Spleen (tissue), 11 donors: ENCODE results near the gene PAGR1. TPM values are rescaled to one million over a fixed set of nuclear protein-coding genes. Genes with fewer than 3 reads are reported as not detected.
A peak's percentile ranks its signal among the peaks of the same experiment; 100 is the strongest.

Experiments
- DNase-seq: peaks from one replicate; pipeline ENCODE4 v3.0.0-alpha.2; 2020
- H3K27ac ChIP-seq, 8 donors: fragments of 200-600 bp; sonication (generic) in 7 of 8; 1 replicate in 4 of 8; 2 replicates in 4 of 8; pipeline versions ENCODE4 v1.5.0 to v1.8.0; 2016 to 2021; ENCODE audit warnings: inconsistent platforms in 4 of 8, mild to moderate bottlenecking in 4 of 8, moderate library complexity in 1 of 8
- H3K27me3 ChIP-seq, 7 donors: fragments of 200-600 bp; sonication (generic) in 6 of 7; replicated peaks in 1 of 7; 1 replicate in 4 of 7; 2 replicates in 3 of 7; pipeline versions ENCODE4 v1.5.0 to v1.8.0; 2016 to 2021; ENCODE audit warnings: inconsistent platforms in 3 of 7, mild to moderate bottlenecking in 1 of 7
- H3K36me3 ChIP-seq, 6 donors: fragments of 200-600 bp; sonication (generic) in 5 of 6; 1 replicate in 4 of 6; 2 replicates in 2 of 6; pipeline versions ENCODE4 v1.5.0 to v1.8.0; 2016 to 2021; ENCODE audit warnings: inconsistent platforms in 2 of 6
- H3K4me1 ChIP-seq, 6 donors: fragments of 200-600 bp; sonication (generic) in 5 of 6; 1 replicate in 3 of 6; 2 replicates in 3 of 6; pipeline versions ENCODE4 v1.5.0 to v1.8.0; 2016 to 2021; ENCODE audit warnings: inconsistent platforms in 3 of 6
- H3K4me3 ChIP-seq, 8 donors: fragments of 200-600 bp; sonication (generic) in 7 of 8; 1 replicate in 4 of 8; 2 replicates in 4 of 8; pipeline versions ENCODE4 v1.5.0 to v1.8.0; 2016 to 2021; ENCODE audit warnings: inconsistent platforms in 4 of 8, mild to moderate bottlenecking in 4 of 8, moderate library complexity in 2 of 8
- H3K9me3 ChIP-seq, 8 donors: fragments of 200-600 bp; sonication (generic) in 7 of 8; 1 replicate in 4 of 8; 2 replicates in 4 of 8; pipeline versions ENCODE4 v1.5.0 to v1.8.0; 2016 to 2021; ENCODE audit warnings: inconsistent platforms in 4 of 8
- CTCF ChIP-seq, 11 experiments: fragments of 200-600 bp in 7 of 11; fragments of 450-650 bp in 4 of 11; sonication (generic) in 4 of 11; IDR thresholded peaks in 8 of 11; conservative IDR thresholded peaks in 3 of 11; 1 replicate in 7 of 11; 2 replicates in 4 of 11; pipeline versions ENCODE4 v1.4.0 to v1.8.0; 2016 to 2021; ENCODE audit warnings: antibody characterized with exemption in 11 of 11, inconsistent platforms in 4 of 11, mild to moderate bottlenecking in 1 of 11
- POLR2A ChIP-seq, 3 donors: fragments of 450-650 bp; IDR thresholded peaks; one replicate each; pipeline ENCODE4 v1.5.1; 2017; ENCODE audit warnings: antibody characterized with exemption in 3 of 3, mild to moderate bottlenecking in 1 of 3
- POLR2AphosphoS5 ChIP-seq, 3 donors: sonication (generic); formaldehyde crosslinking; IDR thresholded peaks; one replicate each; pipeline ENCODE4 v1.5.1; 2017; ENCODE audit warnings: antibody characterized with exemption in 3 of 3
- WGBS, 5 donors: extraction: QIAGEN DNeasy Blood & Tissue Kit in 3 of 5; methylation state at CpG; one replicate each; pipeline versions ENCODE4 v1.1.5 to v1.1.7; 2013 to 2018; 5-methylcytosine and 5-hydroxymethylcytosine counted together
- intact Hi-C: fragments of 100-400 bp; cut with DNase I; formaldehyde crosslinking; loops from one replicate; pipeline ENCODE4 v1.15.0; 2023; ENCODE audit warnings: low total_unique reads
- polyA plus RNA-seq, 3 donors: library from polyadenylated mRNA; stranded (reverse); fragments of 200-250 nt; gene quantifications; one replicate each; pipeline ENCODE4 v1.2.1, GENCODE V29; 2013
- total RNA-seq, 7 donors: library from RNA; depleted of rRNA in 3 of 7; stranded (reverse); fragments of >200 nt in 3 of 7; fragmentation: NEBNext Ultra II Directional in 4 of 7; extraction: Animal tissue kit (Norgen Biotek cat#: 25700) in 4 of 7; gene quantifications; one replicate each; pipeline versions ENCODE4 v1.1.0 to v1.2.1, GENCODE V29; 2016 to 2021
- donor health status: healthy with polysubstance abuse.
- donor health status: DM: no; HTN: no; CAD: no; lungs with moderate emphysema.
- donor health status: DM: no; HTN: no; CAD: no.
- donor health status: Bipolar disorder and iron deficiency.
- donor health status: healthy.
- donor health status: DM: no; HTN: no; CAD: no.
- donor health status: DM: yes; HTN: yes; CAD: no.

The PAGR1 gene
- total and polyA plus RNA-seq, 10 donors = 17.3 to 46.4 (median 31.7) TPM

DNA sequence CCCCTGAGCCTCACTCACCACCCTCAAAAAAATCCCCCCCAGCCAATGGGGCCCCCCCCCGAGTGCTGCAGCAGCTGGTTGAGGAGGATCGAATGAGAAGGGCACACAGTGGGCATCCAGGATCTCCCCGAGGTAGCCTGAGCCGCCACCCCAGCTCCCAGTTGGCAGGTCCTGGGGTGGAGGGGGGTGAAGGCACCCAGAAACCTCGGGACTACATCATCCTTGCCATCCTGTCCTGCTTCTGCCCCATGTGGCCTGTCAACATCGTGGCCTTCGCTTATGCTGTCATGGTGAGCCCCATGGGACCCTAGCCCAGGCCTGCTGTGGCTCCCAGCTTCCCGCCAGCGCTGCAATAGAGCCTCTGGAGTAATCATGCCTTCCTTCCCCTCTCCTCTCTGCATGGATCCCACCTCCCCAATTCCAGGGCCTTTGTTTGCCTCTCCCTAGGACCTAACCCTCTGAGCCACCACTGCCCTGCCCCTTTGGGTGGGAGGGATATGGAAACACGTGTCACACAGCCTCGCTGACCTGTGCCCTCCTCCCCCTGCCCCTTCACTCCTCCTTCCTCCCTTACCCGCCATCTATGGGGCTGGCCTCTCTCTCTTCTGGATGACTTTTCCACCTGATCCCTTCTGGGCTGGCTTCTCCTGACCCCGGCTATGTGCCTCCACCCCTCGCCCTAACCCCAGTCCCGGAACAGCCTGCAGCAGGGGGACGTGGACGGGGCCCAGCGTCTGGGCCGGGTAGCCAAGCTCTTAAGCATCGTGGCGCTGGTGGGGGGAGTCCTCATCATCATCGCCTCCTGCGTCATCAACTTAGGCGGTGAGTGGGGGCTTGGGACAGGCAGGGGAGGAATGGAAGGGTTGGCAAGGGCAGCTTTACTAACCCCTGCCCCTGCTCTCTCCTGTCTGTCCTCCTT lies 2.0 kb upstream of the PAGR1 start:
- no peak for TF ChIP-seq POLR2AphosphoS5 (IDR thresholded peaks at IDR 0.05)
- no peak for TF ChIP-seq CTCF (IDR thresholded peaks at IDR 0.05 in 8 of 11, conservative IDR thresholded peaks at IDR 0.05 in 3 of 11)
- TF ChIP-seq POLR2A (IDR thresholded peaks at IDR 0.05) = no peak
- 79 to 87% (median 83%) methylated on average over 21 to 24 of the region's 24 CpGs for WGBS, 5 donors
- no peak overlapping the region for H3K27ac ChIP-seq
- intact Hi-C loops = no loop called here
- H3K4me3 ChIP-seq = no peak overlapping the region
- peaks cover 0 to 19% (median 10%) of the 10 kb centered on the region in 7 donors for H3K27me3 ChIP-seq
- no peaks in the 10 kb centered on the region for H3K9me3 ChIP-seq
- peaks cover 0 to 33% (median 19%) of the 10 kb centered on the region in 6 donors for H3K36me3 ChIP-seq
- peaks cover 46 to 93% (median 80%) of the 10 kb centered on the region in 6 donors for H3K4me1 ChIP-seq
- peak; percentile 82 for DNase-seq

DNA sequence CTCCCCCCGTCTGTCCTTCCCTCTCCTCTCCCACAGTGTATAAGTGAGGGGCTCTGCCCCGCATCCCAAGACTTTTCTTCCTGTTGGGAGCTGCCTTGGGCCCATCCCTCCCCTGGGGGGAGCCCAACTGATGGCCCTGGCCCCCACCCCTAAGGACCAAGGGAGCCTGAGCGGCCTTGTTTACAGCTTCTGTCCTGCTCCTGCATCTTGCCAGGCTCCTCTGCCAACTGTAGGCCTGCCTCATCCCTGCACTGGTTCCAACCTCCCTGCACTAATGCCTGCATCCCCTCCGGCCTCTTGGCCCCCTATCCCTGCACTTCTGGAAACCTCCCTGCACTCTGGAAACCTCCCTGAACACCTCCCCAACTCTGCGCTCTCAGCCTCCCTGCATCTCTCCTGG lies 1.4 kb upstream of the PAGR1 start:
- intact Hi-C loops = no loop called here
- Histone ChIP-seq H3K4me1 (peaks cover 42 to 93% (median 80%) of the 10 kb centered on the region in 6 donors), H3K27ac (peak overlapping the region in 4 of 8 donors; percentile 92 to 99 (median 98)), H3K27me3 (peaks cover 0 to 19% (median 10%) of the 10 kb centered on the region in 7 donors), H3K4me3 (peak overlapping the region in 1 of 8 donors; percentile 98), H3K36me3 (peaks cover 0 to 33% (median 19%) of the 10 kb centered on the region in 6 donors), H3K9me3 (no peaks in the 10 kb centered on the region)
- peak; percentile 77 for DNase-seq
- no peak for TF ChIP-seq POLR2AphosphoS5 (IDR thresholded peaks at IDR 0.05)
- no peak for TF ChIP-seq POLR2A (IDR thresholded peaks at IDR 0.05)
- no peak for TF ChIP-seq CTCF (IDR thresholded peaks at IDR 0.05 in 8 of 11, conservative IDR thresholded peaks at IDR 0.05 in 3 of 11)
- 80 to 92% (median 82%) methylated on average over 5 of the region's 5 CpGs for WGBS, 5 donors

- Histone ChIP-seq H3K27me3 (peaks cover 0 to 19% (median 10%) of the 10 kb centered on the region in 7 donors), H3K4me3 (peak overlapping the region; percentile 67 to 98 (median 81)), H3K9me3 (no peaks in the 10 kb centered on the region), H3K4me1 (peaks cover 42 to 93% (median 80%) of the 10 kb centered on the region in 6 donors), H3K27ac (peak overlapping the region; percentile 92 to 99 (median 98)), H3K36me3 (peaks cover 0 to 33% (median 16%) of the 10 kb centered on the region in 6 donors)
- no peak for TF ChIP-seq POLR2AphosphoS5 (IDR thresholded peaks at IDR 0.05)
- TF ChIP-seq CTCF (IDR thresholded peaks at IDR 0.05 in 8 of 11, conservative IDR thresholded peaks at IDR 0.05 in 3 of 11) = no peak
- no peak for TF ChIP-seq POLR2A (IDR thresholded peaks at IDR 0.05)
- 3 to 6% (median 5%) methylated on average over 30 to 39 of the region's 39 CpGs for WGBS, 5 donors
- intact Hi-C loops = no loop called here
- DNase-seq = peak; percentile 89
Measured at GRCh38 chr16:29815032-29815721, 775 bp upstream of the PAGR1 start.
